ENCODE data around the gene ATP6V1A. TPM values are rescaled to one million over a fixed set of nuclear protein-coding genes. Genes with fewer than 3 reads are reported as not detected.
A peak's percentile ranks its signal among the peaks of the same experiment; 100 is the strongest.

ATP6V1A gene
- total RNA-seq, 1 donor from 2014 or later: 118 TPM

- DNase-seq (ENCODE audit: low read depth): peak; percentile 33
These were observed 630 bp downstream of the ATP6V1A start for GRCh38 chr3:113747283-113748046.

DNA sequence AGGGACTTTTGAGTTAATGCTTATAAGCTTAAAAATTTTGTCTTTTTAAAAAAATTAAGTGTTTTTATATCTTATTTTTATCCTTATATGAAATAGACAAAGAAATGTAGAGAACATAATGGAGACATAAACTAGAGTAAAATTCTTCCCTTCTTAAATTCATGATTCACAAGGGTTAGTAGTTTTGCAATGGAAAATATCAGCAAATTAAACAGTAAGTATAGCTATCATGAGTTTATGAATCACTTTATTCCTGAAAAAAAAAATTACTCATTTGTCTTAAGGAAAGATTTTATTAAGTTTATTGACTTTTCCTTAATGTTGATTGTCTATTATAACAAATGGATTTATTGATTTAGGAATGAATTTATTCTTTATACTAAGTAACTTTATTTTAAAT lies 4.3 kb downstream of the ATP6V1A start:
- no peak for DNase-seq (ENCODE audit: low read depth)

- DNase-seq (ENCODE audit: low read depth): no peak
These were observed 6.6 kb downstream of the ATP6V1A start for GRCh38 chr3:113753376-113753985.

- no peak for DNase-seq (ENCODE audit: low read depth)
These were observed 7.8 kb downstream of the ATP6V1A start for GRCh38 chr3:113754494-113755159.

DNA sequence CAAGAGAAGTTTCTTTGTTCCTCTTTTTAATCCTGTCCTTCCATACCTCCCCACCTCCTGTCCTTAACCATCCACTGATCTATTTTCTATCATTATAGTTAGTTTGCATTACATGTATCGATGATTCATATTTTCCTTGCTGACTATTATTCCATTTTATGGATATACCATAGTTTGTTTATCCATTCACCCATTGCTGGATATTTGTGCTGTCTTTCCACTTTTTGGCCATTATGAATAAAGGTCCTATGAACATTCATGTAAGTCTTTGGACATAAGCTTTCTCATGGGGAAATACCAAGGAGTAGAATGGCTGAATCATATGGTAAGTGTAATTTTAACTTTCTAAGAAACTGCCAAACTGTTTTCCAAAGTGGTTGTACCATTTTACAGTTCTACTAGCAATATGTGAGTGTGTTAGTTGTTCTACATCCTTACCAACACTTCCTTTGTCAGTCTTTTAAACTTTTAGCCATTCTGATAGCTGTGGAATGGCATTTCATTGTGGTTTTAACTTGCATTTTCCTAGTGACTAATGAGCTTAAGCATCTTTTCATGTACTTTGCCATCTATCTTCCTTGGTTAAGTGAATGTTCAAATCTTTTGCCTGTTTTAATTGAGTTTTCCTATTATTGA lies 11.7 kb downstream of the ATP6V1A start:
- DNase-seq (ENCODE audit: low read depth): peak; percentile 89

DNA sequence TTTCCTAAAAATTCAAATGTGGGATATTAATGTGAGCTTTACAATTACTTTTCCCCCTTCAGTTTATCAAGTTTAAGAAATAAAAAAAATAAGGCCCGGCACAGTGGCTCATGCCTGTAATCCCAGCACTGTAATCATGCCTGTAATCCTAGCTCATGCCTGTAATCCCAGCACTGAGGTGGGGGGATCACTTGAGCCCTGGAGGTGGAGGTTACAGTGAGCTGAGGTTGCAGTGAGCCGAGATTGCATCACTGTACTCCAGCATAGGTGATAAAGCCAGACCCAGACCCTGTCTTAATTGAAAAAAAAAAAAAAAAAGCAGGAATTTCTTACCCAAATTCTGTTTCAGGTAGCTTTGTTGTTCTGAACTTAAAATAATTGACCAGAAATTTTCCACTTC lies 17.9 kb downstream of the ATP6V1A start:
- DNase-seq (ENCODE audit: low read depth): no peak

DNA sequence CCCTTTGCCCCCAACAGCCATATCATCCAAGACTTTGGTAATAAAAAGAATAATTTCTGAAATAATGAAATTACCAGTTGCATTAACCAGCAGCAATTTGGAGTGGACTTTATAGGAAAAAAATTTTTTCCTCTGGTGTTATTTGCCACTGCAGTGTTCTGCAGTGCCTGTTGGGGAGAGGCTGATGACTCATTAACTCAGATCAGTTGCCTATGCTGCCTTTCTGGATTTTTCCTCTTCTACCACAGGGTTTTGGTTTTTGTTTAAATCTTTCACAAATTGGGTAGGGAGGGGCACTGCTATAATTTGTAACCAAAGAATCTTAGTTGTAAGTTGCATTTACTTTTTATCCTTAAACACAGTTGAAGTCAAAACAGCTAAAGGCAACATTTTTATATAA lies 22.7 kb downstream of the ATP6V1A start:
- DNase-seq (ENCODE audit: low read depth): peak; percentile 75

GRCh38 chr3:113771993-113772392 lies 25.2 kb downstream of the ATP6V1A start:
- DNase-seq (ENCODE audit: low read depth): no peak

GRCh38 chr3:113773381-113773780 lies 26.5 kb downstream of the ATP6V1A start:
- DNase-seq (ENCODE audit: low read depth): peak; percentile 71

- DNase-seq (ENCODE audit: low read depth): no peak
These were observed 28.7 kb downstream of the ATP6V1A start for GRCh38 chr3:113775516-113775915.

DNA sequence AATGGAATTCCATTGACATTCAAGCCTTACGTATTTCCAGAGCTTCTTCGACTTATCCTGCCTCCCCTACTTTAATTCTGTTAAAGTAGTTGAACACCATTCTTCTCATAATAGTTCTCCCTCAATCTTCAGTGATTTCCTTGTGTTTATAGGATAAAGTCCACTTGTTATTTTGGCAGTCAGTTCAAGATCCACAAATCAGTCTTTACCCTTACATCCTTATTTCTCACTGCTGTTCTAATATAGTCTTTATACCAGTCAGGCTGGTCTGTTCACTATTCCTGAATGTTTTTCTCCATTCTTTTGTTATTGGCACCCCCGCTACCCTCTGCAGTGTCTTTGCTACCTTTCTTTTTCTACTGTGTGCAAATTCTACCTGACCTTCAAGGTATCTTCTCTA lies 29.7 kb downstream of the ATP6V1A start:
- no peak for DNase-seq (ENCODE audit: low read depth)

GRCh38 chr3:113783463-113783862 lies 36.6 kb downstream of the ATP6V1A start:
- peak; percentile 90 for DNase-seq (ENCODE audit: low read depth)

DNA sequence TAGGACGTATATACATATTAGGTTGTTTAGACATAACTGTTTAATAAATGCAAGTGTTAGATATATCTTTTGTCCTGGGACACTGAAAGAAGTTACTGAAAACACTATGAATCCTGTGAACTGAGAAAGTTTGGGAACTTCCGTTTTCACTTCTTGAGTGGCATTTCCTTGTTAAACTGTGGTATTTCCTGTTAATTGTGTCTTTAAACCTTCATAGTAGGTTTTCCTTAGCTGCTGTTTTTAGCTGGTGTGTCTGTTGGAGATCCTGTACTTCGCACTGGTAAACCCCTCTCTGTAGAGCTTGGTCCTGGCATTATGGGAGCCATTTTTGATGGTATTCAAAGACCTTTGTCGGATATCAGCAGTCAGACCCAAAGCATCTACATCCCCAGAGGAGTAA lies 37.1 kb downstream of the ATP6V1A start:
- DNase-seq (ENCODE audit: low read depth): no peak

DNA sequence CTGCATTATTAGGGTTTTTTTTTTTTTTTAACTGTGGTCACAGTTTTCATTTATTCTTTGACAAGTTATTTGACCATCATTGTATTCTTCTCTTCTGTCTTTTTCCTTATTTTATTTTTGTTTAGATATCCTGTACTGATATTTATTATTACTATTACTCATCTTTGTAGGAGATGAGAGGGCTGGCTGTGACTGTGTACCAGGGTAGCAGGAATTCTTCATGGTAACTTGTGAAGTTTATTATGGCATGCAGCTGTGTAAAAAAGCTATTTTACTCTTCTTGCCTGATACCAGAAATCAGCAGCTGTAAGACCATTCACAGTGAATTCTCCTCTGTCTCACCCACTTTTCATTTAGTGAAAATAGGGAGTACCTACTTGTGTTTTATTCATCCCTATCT lies 44.5 kb downstream of the ATP6V1A start:
- no peak for DNase-seq (ENCODE audit: low read depth)

DNA sequence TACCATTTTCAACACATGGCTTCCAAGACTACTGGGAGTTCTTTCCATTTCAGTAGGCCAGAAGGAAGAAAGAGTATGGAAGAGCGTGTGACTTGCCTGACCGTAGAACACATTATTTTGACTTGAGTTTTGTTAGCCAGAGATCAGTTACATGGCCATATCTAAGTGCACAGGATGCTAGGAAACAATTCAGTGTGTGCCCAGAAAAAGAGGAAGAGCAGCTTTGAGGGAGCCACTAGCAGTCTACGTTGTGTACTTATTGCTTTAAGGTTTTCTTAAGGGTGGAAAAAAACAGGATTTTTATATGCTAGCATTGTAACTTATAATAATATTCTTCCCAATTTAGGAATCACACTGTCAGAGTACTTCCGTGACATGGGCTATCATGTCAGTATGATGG lies 47.7 kb downstream of the ATP6V1A start:
- no peak for DNase-seq (ENCODE audit: low read depth)

DNA sequence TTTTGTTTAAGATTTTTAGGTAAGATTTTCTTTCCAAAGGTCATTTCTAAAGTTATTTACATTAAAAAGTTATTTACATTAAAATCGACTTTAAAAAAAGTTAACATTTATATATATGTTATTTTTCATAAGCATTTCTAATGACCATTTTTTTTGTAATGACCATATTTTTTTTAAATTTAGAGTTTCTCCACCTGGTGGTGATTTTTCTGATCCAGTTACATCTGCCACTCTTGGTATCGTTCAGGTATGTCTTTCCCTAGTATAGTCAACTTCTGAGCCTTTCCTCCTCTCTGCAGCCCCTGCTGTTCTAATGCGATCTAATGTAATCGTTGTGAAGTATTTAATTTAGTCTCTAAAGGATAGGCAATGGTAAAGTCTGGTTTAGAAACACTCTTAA lies 48.9 kb downstream of the ATP6V1A start:
- no peak for DNase-seq (ENCODE audit: low read depth)

GRCh38 chr3:113802795-113803455 lies 56.1 kb downstream of the ATP6V1A start:
- DNase-seq (ENCODE audit: low read depth): peak; percentile 18

DNA sequence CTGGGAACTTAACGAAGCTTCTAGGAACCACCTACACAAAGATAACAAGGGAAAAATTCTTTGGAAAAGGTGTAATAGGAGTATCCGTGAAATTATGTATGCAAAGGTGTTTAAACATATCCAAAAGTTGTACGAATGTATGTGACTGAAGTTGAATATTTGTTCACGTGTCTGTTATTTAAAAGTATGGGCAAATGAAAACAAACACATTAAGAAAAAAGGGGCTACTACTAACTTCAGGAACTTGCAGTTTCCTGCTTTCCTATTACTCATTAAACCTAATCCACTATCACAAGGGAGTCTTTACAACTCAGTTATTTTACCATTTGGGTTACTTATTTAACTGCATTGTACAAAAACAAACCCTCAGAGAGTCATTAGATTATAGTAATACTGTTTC lies 57.8 kb downstream of the ATP6V1A start:
- DNase-seq (ENCODE audit: low read depth): peak; percentile 96

GRCh38 chr3:113805249-113805648 lies 58.4 kb downstream of the ATP6V1A start:
- no peak for DNase-seq (ENCODE audit: low read depth)

DNA sequence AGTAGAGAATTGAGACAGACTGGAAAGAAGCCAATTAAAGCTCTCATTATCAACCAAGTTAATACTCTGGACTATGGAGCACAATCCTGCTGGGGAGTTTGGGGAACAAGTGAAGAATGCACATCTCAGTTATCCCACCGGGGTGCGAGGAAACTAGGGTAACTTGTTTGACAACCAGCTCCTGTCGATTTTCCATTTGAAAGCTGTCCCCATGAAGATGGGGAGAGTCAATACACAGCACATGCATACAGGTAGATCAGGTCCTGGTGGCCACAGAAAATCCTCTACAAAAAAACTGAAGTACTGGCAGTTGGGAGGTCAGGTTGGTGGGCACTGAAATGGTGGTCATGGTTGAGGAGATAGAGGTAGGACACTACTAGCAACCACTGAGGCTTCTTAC lies 66.0 kb downstream of the ATP6V1A start:
- no peak for DNase-seq (ENCODE audit: low read depth)

DNA sequence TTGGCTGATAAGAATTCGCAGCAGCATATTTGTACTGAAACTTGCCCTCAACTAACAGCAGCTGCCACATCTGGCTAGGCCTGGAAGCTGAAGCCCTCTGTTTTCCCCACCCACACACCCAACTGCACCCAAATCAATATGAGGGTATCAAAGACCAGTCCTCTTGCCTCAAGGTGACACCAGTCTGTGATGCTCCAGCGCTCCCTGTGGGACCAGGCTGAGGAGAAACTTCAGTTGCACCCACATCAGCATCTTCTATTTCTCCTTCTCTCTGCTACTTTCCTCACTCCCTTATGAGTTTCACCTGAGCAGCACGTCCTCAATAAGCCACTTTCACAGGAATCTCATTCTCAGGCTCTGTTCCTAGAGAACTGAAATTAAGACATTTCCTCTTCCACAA lies 73.0 kb downstream of the ATP6V1A start:
- no peak for DNase-seq (ENCODE audit: low read depth)

DNA sequence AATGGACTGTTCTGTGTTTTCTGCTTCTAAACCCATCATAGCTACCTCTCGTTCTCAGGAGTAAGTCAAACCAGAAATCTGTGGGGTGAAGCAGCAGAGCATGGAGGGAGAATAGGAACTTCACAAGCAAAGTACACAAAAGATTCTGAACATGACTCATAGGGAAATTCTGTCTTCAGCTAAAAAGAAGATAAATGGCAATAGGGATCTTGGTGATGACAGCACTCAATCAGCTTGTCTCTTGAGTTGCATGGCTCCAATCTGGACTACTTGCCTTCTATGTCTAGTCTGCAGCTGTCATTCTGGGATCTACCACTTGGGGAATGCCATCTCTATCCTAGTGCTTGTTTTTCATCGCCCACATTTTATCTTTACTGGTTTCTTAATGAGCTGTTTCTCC lies 78.3 kb downstream of the ATP6V1A start:
- DNase-seq (ENCODE audit: low read depth): peak; percentile 95
